GM18951 (cell line): ENCODE data around the gene NT5C2.
"Not testable (repeated sequence)": the region's sequence is repeated elsewhere in the genome, so short reads cannot be mapped to it uniquely, and the experiment has no call there.

Experiments
- POLR2A ChIP-seq: IDR thresholded peaks from 4 replicates; pipeline ENCODE4 v1.6.1; 2011; ENCODE audit warnings: mild to moderate bottlenecking; ENCODE audit not compliant: insufficient read length, insufficient read depth; ENCODE audit errors: extremely low read depth
- in situ Hi-C: fragments of 300-500 bp; cut with MboI; formaldehyde crosslinking; loops from one replicate; pipeline ENCODE4 v1.12.0; 2022; ENCODE audit warnings: low sequenced_read_pairs, mixed read lengths, inconsistent platforms; ENCODE audit not compliant: unreplicated experiment

Gene NT5C2

GRCh38 chr10:103192451-103193106, 493 bp downstream of the NT5C2 start:
- TF ChIP-seq POLR2A, result peak; percentile 54
- in situ Hi-C loops, result no loop called here

- in situ Hi-C loops, result no loop called here
- TF ChIP-seq POLR2A, result no peak
Measured at GRCh38 chr10:103192089-103192450, 1.0 kb downstream of the NT5C2 start.

DNA sequence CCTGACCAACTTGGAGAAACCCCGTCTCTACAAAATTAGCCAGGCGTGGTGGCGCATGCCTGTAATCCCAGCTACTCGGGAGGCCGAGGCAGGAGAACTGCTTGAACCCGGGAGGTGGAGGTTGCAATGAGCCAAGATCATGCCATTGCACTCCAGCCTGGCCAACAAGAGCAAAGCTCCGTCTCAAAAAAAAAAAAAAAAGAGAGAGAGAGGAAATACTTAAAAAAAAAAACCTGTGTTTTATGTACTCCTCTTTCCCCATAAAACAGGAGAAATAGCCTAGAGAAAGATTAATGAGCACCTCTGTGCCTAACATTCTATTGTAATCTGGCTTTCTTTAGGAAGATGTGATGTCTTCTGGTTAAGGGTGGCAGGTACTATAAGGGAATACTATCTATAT, 1.9 kb downstream of the NT5C2 start:
- in situ Hi-C loops, result not testable (repeated sequence)

DNA sequence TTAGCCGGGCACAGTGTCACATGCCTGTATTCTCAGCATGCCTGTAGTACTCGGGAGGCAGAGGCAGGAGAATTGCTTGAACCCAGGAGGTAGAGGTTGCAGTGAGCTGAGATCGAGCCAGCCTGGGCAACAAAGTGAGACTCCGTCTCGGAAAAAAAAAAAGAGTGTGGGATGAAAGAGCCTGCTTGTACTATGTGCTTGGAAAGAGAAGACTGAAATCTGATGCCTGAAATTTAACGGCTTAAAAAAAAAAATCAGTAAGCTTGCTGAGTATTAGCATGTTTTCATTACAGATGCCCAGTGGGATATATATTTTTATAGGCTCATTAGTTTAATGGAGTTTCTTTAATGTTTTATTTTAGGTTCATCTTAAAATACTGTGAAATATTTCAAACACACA, 4.2 kb downstream of the NT5C2 start:
- TF ChIP-seq POLR2A, result no peak
- in situ Hi-C loops, result no loop called here

GRCh38 chr10:103186128-103186527, 6.9 kb downstream of the NT5C2 start:
- in situ Hi-C loops, result no loop called here
- TF ChIP-seq POLR2A, result no peak

- in situ Hi-C loops, result no loop called here
- TF ChIP-seq POLR2A, result no peak
Measured at GRCh38 chr10:103184615-103185014, 8.5 kb downstream of the NT5C2 start.

DNA sequence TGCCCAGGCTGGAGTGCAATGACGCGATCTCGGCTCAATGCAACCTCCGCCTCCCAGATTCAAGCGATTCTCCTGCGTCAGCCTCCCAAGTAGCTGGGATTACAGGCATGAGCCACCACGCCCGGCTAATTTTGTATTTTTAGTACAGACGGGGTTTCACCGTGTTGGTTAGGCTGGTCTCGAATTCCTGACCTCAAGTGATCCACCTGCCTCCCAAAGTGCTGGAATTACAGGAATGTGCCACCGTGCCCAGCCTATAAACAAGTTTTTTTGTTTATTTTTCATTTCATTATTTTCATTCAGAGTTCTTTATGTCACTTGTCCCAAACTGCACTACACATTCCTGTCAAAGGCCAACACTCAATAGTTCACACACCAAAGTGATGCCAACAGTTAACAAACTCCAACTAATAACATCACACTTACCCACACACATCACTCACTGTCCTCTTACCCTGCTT, 9.1 kb downstream of the NT5C2 start:
- in situ Hi-C loops, result not testable (repeated sequence)

DNA sequence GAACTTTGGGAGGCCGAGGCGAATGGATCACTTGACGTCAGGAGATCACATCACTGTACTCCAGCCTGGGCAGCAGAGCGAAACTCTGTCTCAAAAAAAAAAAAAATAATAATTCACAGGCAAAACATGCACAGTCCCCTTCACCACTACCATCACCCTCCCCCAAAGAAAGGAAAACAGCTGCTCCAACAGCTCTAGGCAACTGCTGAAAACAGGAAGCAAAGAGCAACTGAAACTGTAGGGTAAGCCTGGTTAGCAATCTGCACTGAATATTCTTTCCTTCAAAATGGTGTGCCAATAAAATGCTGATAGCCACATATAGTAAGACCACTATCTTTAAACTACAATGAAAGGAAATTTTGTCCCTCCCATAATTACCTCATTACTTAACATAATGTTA, 11.8 kb downstream of the NT5C2 start:
- no peak for TF ChIP-seq POLR2A
- in situ Hi-C loops, result no loop called here

- no peak for TF ChIP-seq POLR2A
- in situ Hi-C loops, result no loop called here
Measured at GRCh38 chr10:103180491-103180890, 12.6 kb downstream of the NT5C2 start.

- no peak for TF ChIP-seq POLR2A
- in situ Hi-C loops, result no loop called here
Measured at GRCh38 chr10:103177123-103177522, 15.9 kb downstream of the NT5C2 start.

- in situ Hi-C loops, result no loop called here
- TF ChIP-seq POLR2A, result no peak
Measured at GRCh38 chr10:103175580-103176285, 17.3 kb downstream of the NT5C2 start.

- in situ Hi-C loops, result not testable (repeated sequence)
Measured at GRCh38 chr10:103174324-103174723, 18.7 kb downstream of the NT5C2 start.

DNA sequence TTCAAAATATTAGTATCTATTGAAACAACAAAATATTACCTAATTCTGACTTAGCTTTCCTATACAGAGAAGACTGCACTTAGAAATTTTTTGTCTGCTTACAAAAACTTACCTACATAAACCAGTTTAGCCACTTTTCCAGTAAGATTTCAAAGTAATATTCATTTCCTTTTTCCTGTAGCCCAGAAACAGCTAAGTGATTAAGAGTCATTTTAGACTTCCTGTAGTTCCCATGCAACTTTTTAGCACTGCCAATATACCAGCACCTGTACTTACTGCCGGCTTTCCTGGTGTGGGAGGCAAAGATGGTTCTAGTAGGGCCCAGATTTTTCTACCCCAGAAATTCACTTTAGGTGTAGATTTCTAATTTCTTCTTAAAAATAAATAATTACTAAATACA, 21.8 kb downstream of the NT5C2 start:
- in situ Hi-C loops, result no loop called here
- TF ChIP-seq POLR2A, result no peak

GRCh38 chr10:103168438-103168837, 24.6 kb downstream of the NT5C2 start:
- TF ChIP-seq POLR2A, result no peak
- in situ Hi-C loops, result no loop called here

DNA sequence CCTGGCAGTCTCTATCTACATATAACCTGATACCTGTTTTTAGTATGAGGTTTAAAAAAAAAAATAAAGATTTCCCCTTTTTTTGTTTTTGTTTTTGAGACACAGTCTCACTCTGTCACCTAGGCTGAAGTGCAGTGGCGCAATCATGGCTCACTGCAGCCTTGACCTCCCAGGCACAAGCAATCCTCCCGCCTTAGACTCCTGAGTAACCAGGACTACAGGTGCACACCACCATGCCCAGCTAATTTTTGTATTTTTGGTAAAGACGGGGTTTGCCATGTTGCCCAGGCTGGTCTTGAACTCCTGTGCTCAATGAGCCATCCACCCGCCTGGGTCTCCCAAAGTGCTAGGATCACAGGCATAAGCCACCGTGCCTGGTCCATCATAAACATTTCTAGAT, 25.5 kb downstream of the NT5C2 start:
- in situ Hi-C loops, result not testable (repeated sequence)

DNA sequence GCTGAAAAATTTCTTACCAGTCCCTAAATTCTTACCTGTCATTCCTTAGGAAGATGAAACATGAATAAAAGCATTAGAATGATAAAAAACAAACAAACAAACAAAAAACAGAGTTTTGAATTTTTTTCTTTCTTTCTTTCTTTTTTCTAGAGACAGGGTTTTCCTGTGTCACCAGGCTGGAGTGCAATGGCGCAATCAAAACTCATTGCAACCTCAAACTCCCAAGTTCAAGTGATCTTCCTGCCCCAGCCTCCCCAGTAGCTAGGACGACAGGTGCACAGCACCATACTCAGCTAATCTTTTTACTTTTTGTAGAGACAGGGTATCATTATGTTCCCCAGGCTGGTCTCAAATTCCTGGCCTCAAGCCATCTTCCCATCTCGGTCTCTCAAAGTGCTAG, 26.5 kb downstream of the NT5C2 start:
- no peak for TF ChIP-seq POLR2A
- in situ Hi-C loops, result no loop called here

DNA sequence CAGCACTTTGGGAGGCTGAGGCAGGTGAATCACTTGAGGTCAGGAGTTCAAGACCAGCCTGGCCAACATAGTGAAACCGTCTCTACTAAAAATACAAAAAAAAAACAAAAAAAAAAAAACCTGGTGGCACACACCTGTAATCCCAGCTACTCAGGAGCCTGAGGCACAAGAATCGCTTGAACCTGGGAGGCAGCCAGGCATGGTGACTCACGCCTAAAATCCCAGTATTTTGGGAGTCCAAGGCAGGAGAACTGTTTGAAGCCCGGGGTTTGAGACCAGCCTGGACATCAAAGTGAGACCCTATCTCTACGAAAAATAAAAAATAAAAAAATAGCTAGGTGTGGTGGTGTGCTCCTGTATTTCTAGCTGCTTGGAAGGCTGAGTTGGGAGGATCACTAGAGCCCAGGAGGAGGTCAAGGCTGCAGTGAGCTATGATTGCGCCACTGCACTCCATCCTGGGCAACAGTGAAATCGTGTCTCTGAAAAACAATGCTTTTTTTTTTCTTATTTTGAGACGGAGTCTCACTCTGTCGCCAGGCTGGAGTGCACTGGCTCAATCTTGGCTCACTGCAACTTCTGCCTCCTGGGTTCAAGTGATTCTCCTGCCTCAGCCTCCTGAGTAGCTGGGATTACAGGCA, 29.2 kb downstream of the NT5C2 start:
- in situ Hi-C loops, result not testable (repeated sequence)
